ENCODE measurements around the gene SBF2.

The SBF2 gene

DNA sequence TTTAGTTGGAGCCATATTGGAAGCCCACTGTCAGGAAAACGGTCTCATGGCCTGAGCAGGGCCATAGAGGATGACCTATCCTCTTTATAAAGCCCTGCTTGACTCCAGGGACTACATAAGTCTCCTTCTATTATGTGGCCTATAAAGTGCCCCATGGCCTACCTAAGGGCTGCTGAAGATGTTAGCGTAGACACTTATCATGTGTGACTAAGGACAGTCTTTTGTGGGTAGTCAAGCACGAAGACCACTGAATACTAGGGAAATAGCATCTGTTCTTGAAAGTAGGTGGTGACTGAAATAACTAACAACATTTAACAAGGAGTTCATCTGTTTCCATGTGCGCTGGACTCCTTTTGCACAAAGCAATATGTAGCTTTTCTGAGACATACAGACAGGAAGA is 513.1 kb downstream of the SBF2 start:
- no peak for DNase-seq

DNA sequence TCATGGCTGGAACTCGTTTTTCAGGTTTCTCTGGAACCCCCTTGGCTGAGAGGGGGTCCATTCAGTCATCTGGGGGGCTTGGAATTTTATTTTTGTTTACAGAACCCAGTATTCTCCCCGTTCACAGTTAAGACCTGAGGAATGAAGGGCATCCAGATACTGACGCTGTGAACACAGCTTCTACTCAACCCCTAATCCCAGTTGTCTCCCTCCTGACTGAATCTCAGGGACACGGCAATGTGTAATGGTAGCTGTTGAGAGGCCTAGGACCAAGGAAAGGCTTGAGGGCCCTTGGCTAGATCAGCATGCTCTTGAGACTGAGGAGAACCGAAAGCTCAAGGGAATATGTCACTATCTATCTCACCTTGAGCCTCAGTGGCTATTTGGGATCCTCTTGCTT is 516.5 kb downstream of the SBF2 start:
- DNase-seq, result no peak

DNA sequence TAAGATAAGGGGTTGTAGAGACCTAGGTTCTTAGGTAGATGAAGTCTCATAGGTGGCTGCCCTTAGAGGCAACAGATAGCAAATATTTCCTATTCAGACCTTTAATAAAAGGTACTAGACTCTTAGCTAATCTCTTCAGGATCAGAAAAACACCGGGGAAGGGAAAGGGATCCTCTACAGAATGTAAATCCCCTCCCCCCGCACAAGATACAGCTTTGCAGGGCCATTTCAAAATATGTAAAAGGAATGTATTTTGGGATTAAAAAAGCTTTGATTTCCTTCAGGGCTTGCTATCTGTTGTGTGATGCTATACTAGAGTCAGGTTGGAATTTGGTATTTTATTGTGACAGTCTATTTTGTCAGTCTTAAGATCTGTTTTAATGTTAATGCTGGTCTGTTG is 517.0 kb downstream of the SBF2 start:
- no peak for DNase-seq

DNA sequence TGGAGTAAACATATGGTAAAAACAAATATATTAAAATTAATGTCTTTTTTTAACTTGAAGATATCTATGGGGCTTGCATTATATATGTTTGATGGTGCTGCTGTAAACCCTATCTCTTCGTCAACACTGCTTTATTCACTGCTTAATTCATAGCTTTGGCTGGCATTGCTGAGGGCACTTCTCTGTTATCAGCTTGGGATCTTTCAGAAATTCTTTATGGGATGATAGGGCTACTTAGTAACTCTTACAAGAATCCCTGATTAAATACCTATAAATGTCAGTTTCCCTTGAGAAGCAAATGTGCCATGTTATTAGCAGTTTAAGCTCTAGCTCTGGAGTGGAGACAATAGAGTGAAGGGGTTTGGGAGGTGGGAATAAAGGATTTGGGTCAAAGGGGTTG is 517.8 kb downstream of the SBF2 start:
- DNase-seq, result no peak

DNA sequence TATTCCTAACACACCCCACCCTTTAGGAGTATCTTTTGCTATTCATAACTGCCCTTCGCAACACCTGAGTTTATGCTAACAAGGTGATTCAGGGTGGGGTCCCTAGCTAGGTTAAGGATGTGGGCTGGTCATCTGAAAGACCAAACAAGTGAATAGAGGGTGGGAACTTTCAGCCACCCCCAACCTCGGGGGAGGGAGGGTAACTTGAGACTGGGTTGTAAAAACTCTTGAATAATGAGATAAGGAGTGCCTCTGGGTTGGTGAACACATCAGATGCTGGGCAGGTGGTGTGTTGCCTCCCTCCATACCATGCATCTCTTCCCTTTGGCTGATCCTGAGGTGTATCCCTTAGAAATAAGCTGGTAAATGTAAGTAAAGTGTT is 518.6 kb downstream of the SBF2 start:
- no peak for DNase-seq

- no peak for DNase-seq
Measured at GRCh38 chr11:9774591-9775397, 519.2 kb downstream of the SBF2 start.

DNA sequence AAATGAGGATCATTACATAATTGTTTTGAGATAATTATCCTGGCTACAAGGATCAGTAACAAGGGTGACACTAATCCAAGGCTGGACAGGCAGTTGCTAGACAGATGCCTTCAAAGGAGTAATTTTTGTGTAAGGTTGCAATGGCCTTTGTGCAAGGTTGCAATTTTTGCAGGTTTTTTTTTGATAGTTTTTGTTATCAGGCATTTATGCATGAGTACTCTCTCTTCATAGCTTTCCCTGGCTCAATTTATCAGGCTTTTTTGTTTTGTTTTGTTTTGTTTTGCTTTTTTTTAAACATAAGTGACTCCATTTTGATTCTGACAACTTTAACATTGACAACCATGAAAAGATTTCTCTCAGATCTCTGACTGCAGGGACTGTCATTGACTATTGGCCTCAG is 519.9 kb downstream of the SBF2 start:
- no peak for DNase-seq

DNA sequence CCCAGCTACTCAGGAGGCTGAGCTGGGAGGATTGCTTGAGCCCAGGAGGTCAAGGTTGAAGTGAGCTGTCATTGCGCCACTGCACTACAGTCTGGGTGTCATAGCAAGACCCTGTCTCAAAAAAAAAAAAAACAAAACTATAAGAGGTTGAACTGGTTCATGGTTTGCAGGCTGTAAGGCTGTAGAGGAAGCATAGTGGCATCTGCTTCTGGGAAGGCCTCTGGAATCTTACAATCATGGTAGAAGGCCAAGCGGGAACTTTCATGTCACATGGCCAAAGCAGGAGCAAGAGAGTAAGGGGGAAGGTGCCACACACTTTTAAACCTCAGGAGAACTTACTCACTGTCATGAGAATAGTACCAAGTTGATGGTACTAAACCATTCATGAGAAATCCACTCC is 520.5 kb downstream of the SBF2 start:
- no peak for DNase-seq

DNA sequence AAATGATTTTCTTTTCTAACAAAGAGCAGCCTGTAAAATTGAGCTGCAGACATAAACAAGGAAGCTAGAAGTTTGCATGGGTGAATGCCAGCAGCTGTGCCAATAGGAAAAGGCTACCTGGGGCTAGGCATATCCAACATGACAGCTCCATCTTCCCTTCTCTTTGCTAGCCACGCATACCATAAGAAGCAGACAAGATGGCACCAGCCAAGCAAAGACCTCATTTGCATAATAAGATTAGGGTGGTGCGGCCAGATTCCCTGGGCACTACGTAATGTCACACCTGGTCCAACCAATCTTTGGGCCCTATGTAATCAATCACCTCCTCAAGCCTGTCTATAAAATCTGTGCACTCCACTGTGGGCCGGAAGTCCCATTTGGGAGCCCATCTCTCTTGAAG is 521.8 kb downstream of the SBF2 start:
- DNase-seq, result no peak

DNA sequence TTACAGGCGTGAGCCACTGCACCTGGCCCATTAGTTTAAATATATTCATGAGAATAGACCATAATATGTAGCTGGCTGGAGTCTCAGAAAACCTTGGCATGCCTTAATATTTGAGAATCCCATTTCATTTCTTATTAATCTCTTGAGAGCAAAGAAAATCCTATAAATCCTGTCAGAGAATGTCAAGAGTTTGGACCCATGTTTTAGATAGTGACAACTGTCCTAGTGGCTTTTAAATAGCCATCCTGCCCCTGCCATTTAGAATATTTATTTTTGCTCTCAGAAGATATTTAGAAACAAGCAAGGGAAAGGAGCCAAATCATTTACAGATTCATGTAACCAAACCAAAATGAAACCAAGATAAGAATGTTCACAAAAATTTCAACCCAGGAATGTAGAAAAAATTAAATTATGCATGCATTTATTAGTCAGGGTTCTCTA is 522.9 kb downstream of the SBF2 start:
- DNase-seq, result no peak

- no peak for DNase-seq
Measured at GRCh38 chr11:9769621-9770020, 524.4 kb downstream of the SBF2 start.

DNA sequence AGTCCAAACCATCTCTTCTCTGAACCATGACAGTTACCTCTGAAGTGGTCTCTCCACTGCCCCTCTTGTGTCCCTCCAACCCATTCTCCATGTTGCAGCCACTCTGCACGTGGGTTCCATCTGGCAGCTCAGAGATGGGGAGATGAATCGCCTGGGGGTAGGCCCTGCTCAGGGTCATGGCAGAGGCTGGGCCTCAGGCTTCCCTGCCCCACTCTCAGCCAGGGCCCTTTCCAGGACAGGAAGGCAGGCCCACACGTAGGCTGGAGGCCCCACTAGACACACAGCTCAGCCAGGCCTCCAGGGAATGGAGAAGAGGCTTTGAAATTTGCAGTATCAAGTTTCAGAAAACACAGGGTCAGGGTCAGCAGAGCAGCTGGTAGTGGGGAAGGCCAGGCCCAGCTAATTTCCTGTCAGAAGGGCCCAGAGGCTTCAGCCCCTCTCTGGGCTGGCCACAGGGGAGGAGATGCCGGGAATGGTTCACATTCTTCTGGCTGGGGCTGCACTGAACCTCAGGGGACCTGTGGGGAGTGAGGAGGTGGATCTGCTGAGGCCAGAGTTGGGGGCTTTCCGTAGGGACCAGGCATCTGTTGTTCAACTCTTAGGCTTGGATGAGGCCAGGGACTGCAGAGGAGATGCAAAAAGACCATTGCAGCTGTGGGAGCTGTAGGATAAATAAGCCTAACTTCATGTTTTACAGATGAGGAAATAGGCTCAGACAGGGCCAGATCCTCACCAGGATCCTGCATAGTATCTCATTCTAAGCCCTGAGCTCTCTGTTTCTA is 528.5 kb downstream of the SBF2 start:
- DNase-seq, result no peak

DNA sequence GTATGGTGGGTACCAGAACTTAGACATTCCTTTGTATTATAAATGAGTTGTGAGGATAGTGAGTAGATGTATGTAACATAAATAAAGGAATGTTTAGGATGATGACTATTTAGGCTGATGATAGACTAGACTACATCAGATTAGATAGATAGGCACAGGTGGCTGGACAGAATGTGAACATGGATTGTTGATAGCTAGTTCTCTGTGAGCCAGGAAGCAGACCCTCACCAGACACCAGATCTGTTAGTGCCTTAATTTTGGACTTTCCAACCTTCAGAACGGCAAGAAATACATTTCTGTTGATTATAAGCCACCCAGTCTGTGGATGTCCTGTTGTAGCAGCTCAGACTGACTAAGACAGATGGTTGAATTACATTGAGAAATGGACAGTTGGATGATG is 530.7 kb downstream of the SBF2 start:
- no peak for DNase-seq

GRCh38 chr11:9762531-9762930 is 531.5 kb downstream of the SBF2 start:
- DNase-seq, result no peak

- no peak for DNase-seq
Measured at GRCh38 chr11:9761441-9761945, 532.5 kb downstream of the SBF2 start.

- peak in 40 of 56 donors; percentile 7 to 82 (median 38) for DNase-seq
Measured at GRCh38 chr11:9760193-9760575, 533.8 kb downstream of the SBF2 start.

GRCh38 chr11:9759519-9760192 is 534.4 kb downstream of the SBF2 start:
- DNase-seq, result peak in 40 of 56 donors; percentile 11 to 81 (median 42)

GRCh38 chr11:9758637-9759518 is 535.1 kb downstream of the SBF2 start:
- DNase-seq, result peak in 40 of 56 donors; percentile 14 to 68 (median 41)

DNA sequence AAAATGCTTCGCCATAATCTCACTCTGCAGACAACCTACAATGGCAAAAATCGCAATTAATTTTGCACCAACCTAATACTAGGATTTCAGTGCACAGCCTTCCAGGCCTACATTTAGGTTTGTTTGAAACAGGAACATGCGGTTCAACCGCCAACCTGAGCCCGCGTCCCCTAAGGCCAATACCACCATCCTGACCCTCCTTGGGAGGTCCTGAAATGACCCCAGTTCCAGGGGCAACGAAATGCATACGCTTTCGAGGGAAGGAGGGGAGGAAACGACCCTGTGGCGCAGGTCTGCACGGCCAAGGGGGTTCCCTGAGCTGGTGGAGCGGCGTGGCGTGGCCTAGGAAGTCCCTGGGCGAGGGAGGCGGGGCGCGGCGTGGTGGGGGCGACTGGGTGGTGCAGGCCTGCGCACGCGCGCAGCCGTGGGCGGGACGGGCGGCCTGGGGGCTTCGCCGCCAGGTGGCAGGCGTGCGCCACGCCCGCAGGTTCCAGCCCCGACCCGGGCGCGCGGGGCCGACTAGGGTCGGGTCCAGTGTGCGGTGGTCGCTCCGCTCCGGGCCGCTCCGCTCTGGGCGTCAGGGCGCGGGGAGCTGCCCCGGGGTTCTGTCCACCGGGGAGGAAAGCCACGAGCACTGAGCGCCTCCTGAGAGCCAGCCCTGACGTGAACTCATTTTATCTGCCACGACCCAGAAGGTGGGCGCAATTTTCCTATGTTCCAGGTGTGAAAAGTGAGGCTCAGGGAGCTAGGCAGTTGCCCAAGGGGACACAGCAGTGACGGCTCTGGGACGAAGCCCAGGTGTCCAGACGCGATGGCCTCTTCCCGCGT is 536.0 kb downstream of the SBF2 start:
- peak in 54 of 56 donors; percentile 12 to 85 (median 62) for DNase-seq

- DNase-seq, result no peak
Measured at GRCh38 chr11:9756878-9757277, 537.1 kb downstream of the SBF2 start.

All from amygdala (tissue), 56 donors.